SKM-1 (cell line): ENCODE results near the gene SPHK1.

ENCODE experiments used
- DNase-seq: peaks from one replicate; lab custom pipeline; 2025; ENCODE audit not compliant: unreplicated experiment; lab: John Stamatoyannopoulos, UW

The SPHK1 gene

GRCh38 chr17:76360461-76360860, 23.9 kb upstream of the SPHK1 start:
- DNase-seq, result no peak

GRCh38 chr17:76363107-76363842, 21.1 kb upstream of the SPHK1 start:
- DNase-seq, result no peak

- DNase-seq, result no peak
Observed at GRCh38 chr17:76365256-76365903, 19.0 kb upstream of the SPHK1 start.

- no peak for DNase-seq
Observed at GRCh38 chr17:76366247-76366646, 18.2 kb upstream of the SPHK1 start.

- DNase-seq, result no peak
Observed at GRCh38 chr17:76367642-76368041, 16.8 kb upstream of the SPHK1 start.

- DNase-seq, result no peak
Observed at GRCh38 chr17:76368545-76368944, 15.9 kb upstream of the SPHK1 start.

- DNase-seq, result no peak
Observed at GRCh38 chr17:76369379-76369778, 15.0 kb upstream of the SPHK1 start.

GRCh38 chr17:76369804-76370203, 14.6 kb upstream of the SPHK1 start:
- no peak for DNase-seq

GRCh38 chr17:76370261-76370993, 14.0 kb upstream of the SPHK1 start:
- no peak for DNase-seq

GRCh38 chr17:76371656-76372628, 12.5 kb upstream of the SPHK1 start:
- no peak for DNase-seq

GRCh38 chr17:76376318-76377133, 7.9 kb upstream of the SPHK1 start:
- no peak for DNase-seq

GRCh38 chr17:76378548-76379274, 5.7 kb upstream of the SPHK1 start:
- DNase-seq, result no peak

- no peak for DNase-seq
Observed at GRCh38 chr17:76379275-76379641, 5.2 kb upstream of the SPHK1 start.

- DNase-seq, result no peak
Observed at GRCh38 chr17:76379646-76380376, 4.6 kb upstream of the SPHK1 start.

- DNase-seq, result no peak
Observed at GRCh38 chr17:76381633-76382350, 2.6 kb upstream of the SPHK1 start.

GRCh38 chr17:76382351-76382802, 2.0 kb upstream of the SPHK1 start:
- DNase-seq, result no peak

GRCh38 chr17:76382803-76383545, 1.4 kb upstream of the SPHK1 start:
- DNase-seq, result no peak
